GM12891 (cell line): Measurements from ENCODE around the gene S100A16.

Experiments used
- PAX5 ChIP-seq: IDR thresholded peaks from 2 replicates; pipeline ENCODE4 v1.6.1; 2011; ENCODE audit warnings: low read length, moderate library complexity, mild to moderate bottlenecking; ENCODE audit not compliant: insufficient read depth, severe bottlenecking
- POLR2A ChIP-seq: IDR thresholded peaks from 2 replicates; pipeline ENCODE4 v1.6.1; 2011; ENCODE audit warnings: low read depth, low read length, control low read depth
- POLR2AphosphoS5 ChIP-seq: IDR thresholded peaks from 2 replicates; pipeline ENCODE4 v1.6.1; 2011; ENCODE audit warnings: low read depth, low read length, control low read depth
- TAF1 ChIP-seq: IDR thresholded peaks from 2 replicates; pipeline ENCODE4 v1.6.1; 2011; ENCODE audit warnings: low read depth, low read length, control low read depth

DNA sequence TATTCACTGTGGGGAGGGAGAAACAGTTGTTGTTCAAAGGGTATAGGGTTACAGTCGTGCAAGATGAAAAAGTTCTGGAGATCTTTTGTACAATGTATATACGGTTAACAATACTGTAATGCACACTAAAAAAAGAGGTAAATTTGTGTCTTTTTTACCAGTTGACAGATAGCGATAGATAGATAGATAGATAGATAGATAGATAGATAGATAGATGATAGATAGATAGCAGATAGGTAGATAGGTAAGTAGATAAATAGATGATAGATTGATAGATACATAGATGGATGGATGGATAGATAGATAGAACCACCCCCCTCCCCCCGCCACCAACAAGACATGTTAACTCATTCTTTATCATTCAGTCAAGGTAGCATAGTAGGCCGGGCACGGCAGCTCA, 10.2 kb downstream of the S100A16 start:
- no peak for TF ChIP-seq TAF1
- no peak for TF ChIP-seq PAX5
- TF ChIP-seq POLR2A: no peak
- no peak for TF ChIP-seq POLR2AphosphoS5
